ENCODE measurements around the gene LRRC38.

LRRC38 gene

GRCh38 chr1:13550663-13551062 lies 36.9 kb upstream of the LRRC38 start:
- TF ChIP-seq SIN3A (IDR thresholded peaks at IDR 0.05; ENCODE audit: borderline replicate concordance, insufficient read depth, low read length) (no peak), TAF1 (IDR thresholded peaks at IDR 0.05; ENCODE audit: borderline replicate concordance, insufficient read depth, low read length) (no peak), POLR2AphosphoS5 (IDR thresholded peaks at IDR 0.05; ENCODE audit: low read depth, low read length) (no peak), FOXP2 (optimal IDR thresholded peaks at IDR 0.05; ENCODE audit: borderline replicate concordance, extremely low read depth, extremely low read length, insufficient read depth) (no peak)
- TF ChIP-seq, protein P1, sequence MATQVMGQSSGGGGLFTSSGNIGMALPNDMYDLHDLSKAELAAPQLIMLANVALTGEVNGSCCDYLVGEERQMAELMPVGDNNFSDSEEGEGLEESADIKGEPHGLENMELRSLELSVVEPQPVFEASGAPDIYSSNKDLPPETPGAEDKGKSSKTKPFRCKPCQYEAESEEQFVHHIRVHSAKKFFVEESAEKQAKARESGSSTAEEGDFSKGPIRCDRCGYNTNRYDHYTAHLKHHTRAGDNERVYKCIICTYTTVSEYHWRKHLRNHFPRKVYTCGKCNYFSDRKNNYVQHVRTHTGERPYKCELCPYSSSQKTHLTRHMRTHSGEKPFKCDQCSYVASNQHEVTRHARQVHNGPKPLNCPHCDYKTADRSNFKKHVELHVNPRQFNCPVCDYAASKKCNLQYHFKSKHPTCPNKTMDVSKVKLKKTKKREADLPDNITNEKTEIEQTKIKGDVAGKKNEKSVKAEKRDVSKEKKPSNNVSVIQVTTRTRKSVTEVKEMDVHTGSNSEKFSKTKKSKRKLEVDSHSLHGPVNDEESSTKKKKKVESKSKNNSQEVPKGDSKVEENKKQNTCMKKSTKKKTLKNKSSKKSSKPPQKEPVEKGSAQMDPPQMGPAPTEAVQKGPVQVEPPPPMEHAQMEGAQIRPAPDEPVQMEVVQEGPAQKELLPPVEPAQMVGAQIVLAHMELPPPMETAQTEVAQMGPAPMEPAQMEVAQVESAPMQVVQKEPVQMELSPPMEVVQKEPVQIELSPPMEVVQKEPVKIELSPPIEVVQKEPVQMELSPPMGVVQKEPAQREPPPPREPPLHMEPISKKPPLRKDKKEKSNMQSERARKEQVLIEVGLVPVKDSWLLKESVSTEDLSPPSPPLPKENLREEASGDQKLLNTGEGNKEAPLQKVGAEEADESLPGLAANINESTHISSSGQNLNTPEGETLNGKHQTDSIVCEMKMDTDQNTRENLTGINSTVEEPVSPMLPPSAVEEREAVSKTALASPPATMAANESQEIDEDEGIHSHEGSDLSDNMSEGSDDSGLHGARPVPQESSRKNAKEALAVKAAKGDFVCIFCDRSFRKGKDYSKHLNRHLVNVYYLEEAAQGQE (IDR thresholded peaks at IDR 0.05; ENCODE audit: insufficient read depth in 1 of 2, low read depth in 2 of 2, low read length in 2 of 2) = no peak

GRCh38 chr1:13549521-13549920 lies 35.7 kb upstream of the LRRC38 start:
- no peak for TF ChIP-seq FOXP2 (optimal IDR thresholded peaks at IDR 0.05; ENCODE audit: borderline replicate concordance, extremely low read depth, extremely low read length, insufficient read depth)
- TF ChIP-seq POLR2AphosphoS5 (IDR thresholded peaks at IDR 0.05; ENCODE audit: low read depth, low read length) = no peak
- TF ChIP-seq TAF1 (IDR thresholded peaks at IDR 0.05; ENCODE audit: borderline replicate concordance, insufficient read depth, low read length) = no peak

- TF ChIP-seq SIN3A (IDR thresholded peaks at IDR 0.05; ENCODE audit: borderline replicate concordance, insufficient read depth, low read length) = no peak
- TF ChIP-seq, protein P1 (IDR thresholded peaks at IDR 0.05; ENCODE audit: insufficient read depth in 1 of 2, low read depth in 2 of 2, low read length in 2 of 2) = no peak
- TF ChIP-seq TAF1 (IDR thresholded peaks at IDR 0.05; ENCODE audit: borderline replicate concordance, insufficient read depth, low read length) = no peak
- TF ChIP-seq POLR2AphosphoS5 (IDR thresholded peaks at IDR 0.05; ENCODE audit: low read depth, low read length) = no peak
- TF ChIP-seq FOXP2 (optimal IDR thresholded peaks at IDR 0.05; ENCODE audit: borderline replicate concordance, extremely low read depth, extremely low read length, insufficient read depth) = no peak
Measured at GRCh38 chr1:13549021-13549420, 35.2 kb upstream of the LRRC38 start.

DNA sequence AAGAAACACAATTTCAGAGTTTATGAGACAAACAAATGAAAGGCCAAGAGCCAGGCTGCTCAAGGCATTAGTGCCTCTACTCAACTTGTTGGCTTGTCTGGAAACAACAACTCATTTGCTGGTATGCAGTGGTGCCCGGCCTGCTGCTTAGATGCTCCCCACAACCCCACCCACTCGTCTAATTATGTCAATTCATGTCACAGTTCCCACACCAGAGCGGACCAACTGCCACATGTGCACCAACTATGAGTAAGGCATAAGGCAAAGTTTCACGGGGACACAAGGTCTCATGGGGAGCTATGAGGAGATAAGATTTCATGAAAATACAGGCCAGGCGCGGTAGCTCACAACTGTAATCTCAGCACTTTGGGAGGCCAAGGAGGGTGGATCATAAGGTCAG lies 34.5 kb upstream of the LRRC38 start:
- TF ChIP-seq SIN3A (IDR thresholded peaks at IDR 0.05; ENCODE audit: borderline replicate concordance, insufficient read depth, low read length) (no peak), TAF1 (IDR thresholded peaks at IDR 0.05; ENCODE audit: borderline replicate concordance, insufficient read depth, low read length) (no peak), FOXP2 (optimal IDR thresholded peaks at IDR 0.05; ENCODE audit: borderline replicate concordance, extremely low read depth, extremely low read length, insufficient read depth) (no peak), POLR2AphosphoS5 (IDR thresholded peaks at IDR 0.05; ENCODE audit: low read depth, low read length) (no peak)

- TF ChIP-seq FOXP2 (optimal IDR thresholded peaks at IDR 0.05; ENCODE audit: borderline replicate concordance, extremely low read depth, extremely low read length, insufficient read depth) (no peak), SIN3A (IDR thresholded peaks at IDR 0.05; ENCODE audit: borderline replicate concordance, insufficient read depth, low read length) (no peak), POLR2AphosphoS5 (IDR thresholded peaks at IDR 0.05; ENCODE audit: low read depth, low read length) (no peak), TAF1 (IDR thresholded peaks at IDR 0.05; ENCODE audit: borderline replicate concordance, insufficient read depth, low read length) (no peak)
- TF ChIP-seq, protein P1 (IDR thresholded peaks at IDR 0.05; ENCODE audit: insufficient read depth in 1 of 2, low read depth in 2 of 2, low read length in 2 of 2) = no peak
Measured at GRCh38 chr1:13546791-13547190, 33.0 kb upstream of the LRRC38 start.

DNA sequence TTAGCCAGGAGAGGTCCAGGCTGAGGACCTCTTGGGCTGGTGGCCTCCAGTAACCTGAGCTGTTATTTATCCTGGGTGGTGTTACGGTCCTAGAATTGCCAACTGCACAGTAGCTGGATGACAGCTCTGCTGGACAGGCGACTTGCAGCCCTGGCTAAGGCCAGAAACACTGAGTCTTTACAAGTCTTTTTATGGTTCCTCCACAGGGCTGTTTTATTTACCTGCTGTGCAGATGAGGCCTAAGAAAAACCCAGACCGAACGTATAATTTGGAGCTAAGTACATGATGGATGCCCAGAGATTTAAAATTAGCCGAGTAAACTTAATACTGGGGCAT lies 30.4 kb upstream of the LRRC38 start:
- no peak for TF ChIP-seq TAF1 (IDR thresholded peaks at IDR 0.05; ENCODE audit: borderline replicate concordance, insufficient read depth, low read length)
- TF ChIP-seq POLR2AphosphoS5 (IDR thresholded peaks at IDR 0.05; ENCODE audit: low read depth, low read length) = no peak
- TF ChIP-seq SIN3A (IDR thresholded peaks at IDR 0.05; ENCODE audit: borderline replicate concordance, insufficient read depth, low read length) = no peak
- no peak for TF ChIP-seq FOXP2 (optimal IDR thresholded peaks at IDR 0.05; ENCODE audit: borderline replicate concordance, extremely low read depth, extremely low read length, insufficient read depth)
- TF ChIP-seq, protein P1 (IDR thresholded peaks at IDR 0.05; ENCODE audit: insufficient read depth in 1 of 2, low read depth in 2 of 2, low read length in 2 of 2) = no peak
